Stomach (tissue), 4 donors: ENCODE results near the gene LCORL.

Source experiments
- CTCF ChIP-seq, 7 experiments: fragments of 450-650 bp in 4 of 7; fragments of 200-600 bp in 3 of 7; sonication (generic) in 3 of 7; IDR thresholded peaks; one replicate each; pipeline ENCODE4 v1.5.1; 2016 to 2019; ENCODE audit warnings: antibody characterized with exemption in 7 of 7, control low read depth in 2 of 7, mild to moderate bottlenecking in 1 of 7
- POLR2A ChIP-seq, 4 donors: fragments of 450-650 bp; IDR thresholded peaks; one replicate each; pipeline ENCODE4 v1.6.1; 2016; ENCODE audit warnings: antibody characterized with exemption in 4 of 4, control low read depth in 2 of 4, mild to moderate bottlenecking in 1 of 4, moderate library complexity in 1 of 4

GRCh38 chr4:17930256-17930655 is 91.3 kb downstream of the LCORL start:
- no peak for TF ChIP-seq CTCF (IDR thresholded peaks at IDR 0.05)
- TF ChIP-seq POLR2A (IDR thresholded peaks at IDR 0.05) = no peak
